Suprapubic skin (tissue), 4 donors: Measurements from ENCODE around the gene CDC42BPA. TPM values are rescaled to one million over a fixed set of nuclear protein-coding genes. Genes with fewer than 3 reads are reported as not detected.

Experiments
- DNase-seq, 2 donors: peaks; one replicate each; pipeline ENCODE4 v3.0.0-alpha.2; 2019; ENCODE audit warnings: low spot score in 2 of 2
- H3K27ac ChIP-seq: fragments of 200-600 bp; sonication (generic); one replicate; pipeline ENCODE4 v1.5.1; 2019
- H3K27me3 ChIP-seq: fragments of 200-600 bp; sonication (generic); one replicate; pipeline ENCODE4 v1.5.1; 2019
- H3K36me3 ChIP-seq: fragments of 200-600 bp; sonication (generic); one replicate; pipeline ENCODE4 v1.5.1; 2019
- H3K4me1 ChIP-seq: fragments of 200-600 bp; sonication (generic); one replicate; pipeline ENCODE4 v1.5.1; 2019
- H3K4me3 ChIP-seq: fragments of 200-600 bp; sonication (generic); one replicate; pipeline ENCODE4 v1.5.1; 2019; ENCODE audit warnings: mild to moderate bottlenecking
- H3K9me3 ChIP-seq: fragments of 200-600 bp; sonication (generic); one replicate; pipeline ENCODE4 v1.5.1; 2019
- EP300 ChIP-seq: sonication (generic); formaldehyde crosslinking; IDR thresholded peaks from one replicate; pipeline ENCODE4 v1.6.1; 2017; ENCODE audit warnings: antibody characterized with exemption
- POLR2A ChIP-seq, 2 donors: fragments of 450-650 bp; IDR thresholded peaks; one replicate each; pipeline ENCODE4 v1.6.1; 2017; ENCODE audit warnings: antibody characterized with exemption in 2 of 2, mild to moderate bottlenecking in 2 of 2, moderate library complexity in 2 of 2
- POLR2AphosphoS5 ChIP-seq, 3 donors: sonication (generic); formaldehyde crosslinking; IDR thresholded peaks; one replicate each; pipeline ENCODE4 v1.6.1; 2017; ENCODE audit warnings: antibody characterized with exemption in 3 of 3
- WGBS: methylation state at CpG from one replicate; pipeline ENCODE4 v1.1.5; 2018; 5-methylcytosine and 5-hydroxymethylcytosine counted together
- total RNA-seq, 4 donors: library from RNA; depleted of rRNA; stranded (reverse); fragments of >200 nt; gene quantifications; one replicate each; pipeline ENCODE4 v1.1.0, GENCODE V29; 2016
- TF ChIP-seq, protein P1 (sequence below), 2 donors: fragments of 200-600 bp in 1 of 2; fragments of 450-650 bp in 1 of 2; sonication (generic) in 1 of 2; IDR thresholded peaks; one replicate each; pipeline ENCODE4 v1.5.1; 2016 to 2019; ENCODE audit warnings: antibody characterized with exemption in 2 of 2, mild to moderate bottlenecking in 1 of 2, moderate library complexity in 1 of 2

Gene CDC42BPA
- total RNA-seq, 4 donors from 2014 or later, result 12.2 to 54.6 (median 14.9) TPM

DNA sequence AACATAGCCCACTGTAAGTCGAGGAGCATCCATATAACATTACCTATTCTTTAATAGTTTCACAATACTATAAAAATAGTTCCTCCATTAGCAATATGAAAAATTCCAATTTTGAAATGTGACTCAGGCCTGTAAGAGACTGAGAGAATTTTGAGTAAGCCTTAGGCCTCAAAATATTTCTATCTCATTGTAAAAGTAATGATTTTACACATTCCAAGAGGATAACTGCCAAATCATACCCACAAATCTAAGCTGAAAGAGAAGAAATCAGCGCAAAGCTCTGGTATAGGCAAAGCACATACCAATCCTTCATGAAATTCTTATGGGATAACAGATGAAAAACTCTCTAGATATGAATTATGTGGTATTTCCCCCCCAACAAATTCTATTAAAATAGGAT lies 144.1 kb downstream of the CDC42BPA start:
- H3K27me3 ChIP-seq, result no peaks in the 10 kb centered on the region
- TF ChIP-seq POLR2A (IDR thresholded peaks at IDR 0.05) (no peak), POLR2AphosphoS5 (IDR thresholded peaks at IDR 0.05) (no peak), EP300 (no peak)
- TF ChIP-seq, protein P1, sequence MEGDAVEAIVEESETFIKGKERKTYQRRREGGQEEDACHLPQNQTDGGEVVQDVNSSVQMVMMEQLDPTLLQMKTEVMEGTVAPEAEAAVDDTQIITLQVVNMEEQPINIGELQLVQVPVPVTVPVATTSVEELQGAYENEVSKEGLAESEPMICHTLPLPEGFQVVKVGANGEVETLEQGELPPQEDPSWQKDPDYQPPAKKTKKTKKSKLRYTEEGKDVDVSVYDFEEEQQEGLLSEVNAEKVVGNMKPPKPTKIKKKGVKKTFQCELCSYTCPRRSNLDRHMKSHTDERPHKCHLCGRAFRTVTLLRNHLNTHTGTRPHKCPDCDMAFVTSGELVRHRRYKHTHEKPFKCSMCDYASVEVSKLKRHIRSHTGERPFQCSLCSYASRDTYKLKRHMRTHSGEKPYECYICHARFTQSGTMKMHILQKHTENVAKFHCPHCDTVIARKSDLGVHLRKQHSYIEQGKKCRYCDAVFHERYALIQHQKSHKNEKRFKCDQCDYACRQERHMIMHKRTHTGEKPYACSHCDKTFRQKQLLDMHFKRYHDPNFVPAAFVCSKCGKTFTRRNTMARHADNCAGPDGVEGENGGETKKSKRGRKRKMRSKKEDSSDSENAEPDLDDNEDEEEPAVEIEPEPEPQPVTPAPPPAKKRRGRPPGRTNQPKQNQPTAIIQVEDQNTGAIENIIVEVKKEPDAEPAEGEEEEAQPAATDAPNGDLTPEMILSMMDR (IDR thresholded peaks at IDR 0.05), result no peak
- no peak overlapping the region for H3K27ac ChIP-seq
- WGBS, result 89% methylated on average over 2 of the region's 2 CpGs
- H3K36me3 ChIP-seq, result no peaks in the 10 kb centered on the region
- no peak for DNase-seq
- no peak overlapping the region for H3K4me3 ChIP-seq
- no peaks in the 10 kb centered on the region for H3K4me1 ChIP-seq
- H3K9me3 ChIP-seq, result no peaks in the 10 kb centered on the region

DNA sequence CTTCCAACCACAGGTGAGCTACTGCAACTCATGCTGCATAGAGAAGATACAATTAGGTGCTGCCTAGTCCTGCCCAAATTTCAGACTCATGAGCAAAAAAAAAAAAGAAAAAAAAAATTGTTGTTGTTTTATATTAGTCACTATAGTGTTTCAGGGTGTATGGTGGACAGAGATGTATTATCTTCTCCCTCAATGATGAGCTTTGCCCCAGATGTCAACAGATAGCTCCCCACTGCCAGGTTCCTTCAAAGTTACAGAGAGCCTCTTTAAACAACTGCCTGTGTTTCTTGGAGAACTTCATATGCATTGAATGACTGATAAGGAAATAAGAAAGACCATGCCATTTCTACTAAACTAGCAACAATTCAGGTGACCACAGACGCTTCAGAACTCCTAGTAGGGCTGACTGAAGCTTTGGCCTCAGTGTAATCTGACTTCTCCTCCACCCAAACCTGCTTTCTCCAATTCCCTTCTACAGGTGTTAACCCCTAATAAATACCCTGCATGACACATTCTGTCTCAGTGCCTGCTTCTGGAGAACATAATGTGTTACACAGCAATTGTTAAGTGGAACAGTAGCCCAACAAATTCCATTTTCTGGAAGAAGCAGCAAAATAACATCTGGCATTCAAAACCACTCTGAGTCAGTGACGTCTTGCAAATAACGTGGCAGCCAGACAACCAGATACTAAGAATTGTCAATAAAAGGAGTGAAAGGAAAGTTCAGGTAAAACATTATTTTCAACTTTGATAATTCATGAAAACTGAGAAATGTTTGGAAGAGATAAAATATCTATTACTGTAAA lies 147.7 kb downstream of the CDC42BPA start:
- no peaks in the 10 kb centered on the region for H3K27me3 ChIP-seq
- no peak overlapping the region for H3K4me3 ChIP-seq
- no peaks in the 10 kb centered on the region for H3K4me1 ChIP-seq
- H3K36me3 ChIP-seq, result no peaks in the 10 kb centered on the region
- 60% methylated on average over 3 of the region's 3 CpGs for WGBS
- H3K9me3 ChIP-seq, result no peaks in the 10 kb centered on the region
- TF ChIP-seq, protein P1 (IDR thresholded peaks at IDR 0.05), result no peak
- TF ChIP-seq EP300 (no peak), POLR2AphosphoS5 (IDR thresholded peaks at IDR 0.05) (no peak), POLR2A (IDR thresholded peaks at IDR 0.05) (no peak)
- no peak overlapping the region for H3K27ac ChIP-seq
- DNase-seq, result no peak

DNA sequence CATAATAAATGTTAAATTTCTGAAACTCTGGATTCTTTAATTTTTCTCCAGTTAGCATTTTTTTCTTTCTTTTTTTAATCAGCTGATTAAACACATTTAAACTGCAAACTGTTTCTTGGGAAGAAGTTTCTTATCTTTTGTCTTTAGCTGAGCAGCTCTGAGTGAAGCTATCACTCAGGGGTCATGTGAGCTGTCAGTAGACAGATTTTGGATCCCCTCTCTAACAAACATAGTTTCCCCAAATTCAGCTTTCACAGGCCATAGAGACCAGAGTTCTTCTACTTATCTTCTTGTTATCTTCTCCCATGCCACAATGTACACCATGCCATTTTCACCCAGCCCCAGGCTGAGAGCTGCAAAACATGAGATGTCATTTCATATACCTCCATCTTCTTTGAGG lies 148.9 kb downstream of the CDC42BPA start:
- TF ChIP-seq POLR2AphosphoS5 (IDR thresholded peaks at IDR 0.05), result no peak
- TF ChIP-seq, protein P1 (IDR thresholded peaks at IDR 0.05), result no peak
- no peak for TF ChIP-seq EP300
- TF ChIP-seq POLR2A (IDR thresholded peaks at IDR 0.05), result no peak

DNA sequence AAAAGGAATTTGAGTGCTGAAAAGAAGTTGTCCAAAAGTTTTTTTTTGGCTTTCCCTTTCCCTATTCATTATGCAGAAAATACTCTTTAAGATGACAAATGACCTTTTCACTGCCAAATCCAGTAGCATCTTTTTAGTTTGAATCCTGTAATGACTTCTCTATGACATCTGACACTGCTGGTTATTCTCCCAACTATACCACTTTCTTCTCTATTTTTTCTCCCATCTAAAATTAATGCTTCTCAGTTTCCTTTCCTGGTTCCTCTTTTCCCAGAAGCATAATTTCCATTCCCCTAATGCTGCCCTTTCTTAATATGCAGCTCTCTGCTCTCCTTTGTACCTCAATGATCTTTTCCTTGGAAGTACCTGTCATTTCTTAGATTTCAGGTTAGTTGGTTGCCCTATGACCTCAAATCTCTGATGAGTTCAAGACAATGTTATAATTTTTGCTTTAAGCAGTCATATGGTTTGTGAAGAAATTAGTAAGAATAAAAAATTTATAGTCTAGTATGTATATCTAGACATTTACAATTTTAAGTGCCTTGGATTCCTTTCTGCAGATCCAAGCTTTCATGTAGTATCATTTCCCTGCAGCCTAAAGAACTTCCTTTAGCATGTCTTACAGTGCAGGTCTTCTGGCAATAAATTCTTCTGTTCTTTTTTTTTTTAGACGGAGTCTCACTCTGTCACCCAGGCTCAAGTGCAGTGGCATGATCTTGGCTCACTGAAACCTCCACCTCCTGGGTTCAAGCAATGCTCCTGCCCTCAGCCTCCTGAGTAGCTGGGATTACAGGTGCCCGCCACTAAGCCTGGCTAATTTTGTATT lies 150.8 kb downstream of the CDC42BPA start:
- 84% methylated on average over 2 of the region's 2 CpGs for WGBS
- TF ChIP-seq POLR2AphosphoS5 (IDR thresholded peaks at IDR 0.05) (no peak), EP300 (no peak), POLR2A (IDR thresholded peaks at IDR 0.05) (no peak)
- TF ChIP-seq, protein P1 (IDR thresholded peaks at IDR 0.05), result no peak
- DNase-seq, result no peak
- Histone ChIP-seq H3K27ac (no peak overlapping the region), H3K4me3 (no peak overlapping the region), H3K4me1 (no peaks in the 10 kb centered on the region), H3K9me3 (no peaks in the 10 kb centered on the region), H3K36me3 (no peaks in the 10 kb centered on the region), H3K27me3 (no peaks in the 10 kb centered on the region)

More for the DNA sequence above, 148.9 kb downstream of the CDC42BPA start:
- H3K27me3 ChIP-seq, result no peaks in the 10 kb centered on the region
- no peaks in the 10 kb centered on the region for H3K36me3 ChIP-seq
- no peak overlapping the region for H3K4me3 ChIP-seq
- no peaks in the 10 kb centered on the region for H3K9me3 ChIP-seq
- no peaks in the 10 kb centered on the region for H3K4me1 ChIP-seq
- no peak for DNase-seq
- H3K27ac ChIP-seq, result no peak overlapping the region

DNA sequence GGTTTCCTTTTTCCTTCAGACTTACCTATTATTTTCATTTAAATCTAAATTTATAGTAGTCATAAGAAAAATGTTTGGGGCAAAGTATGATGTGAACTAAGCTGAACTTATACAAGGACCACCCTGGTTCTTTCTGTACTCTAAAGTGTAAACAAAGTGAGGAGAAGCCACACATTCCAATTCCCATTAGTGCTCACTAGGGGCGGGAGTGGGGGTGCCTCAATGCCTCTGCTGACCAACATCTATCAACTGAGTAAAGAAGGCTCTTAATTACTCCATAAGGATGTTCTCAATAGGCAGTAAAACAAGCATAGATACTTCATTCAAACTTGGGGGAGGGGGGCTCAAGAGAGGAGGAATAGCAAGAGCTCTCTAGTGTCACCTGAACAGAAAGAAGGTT lies 151.7 kb downstream of the CDC42BPA start:
- Histone ChIP-seq H3K9me3 (no peaks in the 10 kb centered on the region), H3K4me3 (no peak overlapping the region), H3K36me3 (no peaks in the 10 kb centered on the region), H3K27ac (no peak overlapping the region), H3K4me1 (no peaks in the 10 kb centered on the region), H3K27me3 (no peaks in the 10 kb centered on the region)
- 94% methylated on average over 1 of the region's 1 CpG for WGBS
- DNase-seq, result no peak
- no peak for TF ChIP-seq EP300
- no peak for TF ChIP-seq POLR2AphosphoS5 (IDR thresholded peaks at IDR 0.05)
- no peak for TF ChIP-seq POLR2A (IDR thresholded peaks at IDR 0.05)
- TF ChIP-seq, protein P1 (IDR thresholded peaks at IDR 0.05), result no peak
